Mesenchymal stem cell (in vitro differentiated cells and primary cell): ENCODE data around the gene TEF.

Source experiments
- DNase-seq: peaks from one replicate; pipeline ENCODE4 v3.0.0-alpha.2; 2013
- H2AFZ ChIP-seq: one replicate; pipeline ENCODE4 v1.6.1; 2013; ENCODE audit warnings: low read depth, mild to moderate bottlenecking, control low read depth, inconsistent platforms, low read length, moderate library complexity
- H2AK5ac ChIP-seq: 2 replicates; pipeline ENCODE4 v1.6.1; 2013; ENCODE audit warnings: low read length, moderate library complexity, mild to moderate bottlenecking, inconsistent platforms; ENCODE audit not compliant: severe bottlenecking
- H2BK120ac ChIP-seq: one replicate; pipeline ENCODE4 v1.6.1; 2013; ENCODE audit warnings: low read depth, mild to moderate bottlenecking, inconsistent platforms, low read length, moderate library complexity
- H2BK12ac ChIP-seq, 2 experiments: one replicate each; pipeline ENCODE4 v1.6.1; 2013; ENCODE audit warnings: inconsistent platforms in 2 of 2, low read length in 2 of 2, mild to moderate bottlenecking in 2 of 2, moderate library complexity in 2 of 2, control low read depth in 1 of 2
- H2BK15ac ChIP-seq: one replicate; pipeline ENCODE4 v1.6.1; 2013; ENCODE audit warnings: mild to moderate bottlenecking, low read depth, inconsistent platforms; ENCODE audit not compliant: poor library complexity, severe bottlenecking
- H2BK5ac ChIP-seq: 2 replicates; pipeline ENCODE4 v1.6.1; 2013; ENCODE audit warnings: low read depth, mild to moderate bottlenecking, low read length, control low read depth, inconsistent platforms; ENCODE audit not compliant: poor library complexity, severe bottlenecking
- H3K14ac ChIP-seq, 2 experiments: one replicate each; pipeline ENCODE4 v1.6.1; 2013; ENCODE audit warnings: inconsistent platforms in 2 of 2, low read length in 2 of 2, control low read depth in 1 of 2, mild to moderate bottlenecking in 1 of 2, moderate library complexity in 1 of 2
- H3K18ac ChIP-seq, 2 experiments: one replicate each; pipeline ENCODE4 v1.6.1; 2013; ENCODE audit warnings: inconsistent platforms in 2 of 2, low read length in 2 of 2, control low read depth in 1 of 2, low read depth in 1 of 2, mild to moderate bottlenecking in 1 of 2
- H3K23ac ChIP-seq, 2 experiments: one replicate each; pipeline ENCODE4 v1.6.1; 2013; ENCODE audit warnings: inconsistent platforms in 2 of 2, low read length in 2 of 2, mild to moderate bottlenecking in 2 of 2, moderate library complexity in 2 of 2, control low read depth in 1 of 2
- H3K27ac ChIP-seq: 2 replicates; pipeline ENCODE4 v1.5.1; 2013; ENCODE audit warnings: mild to moderate bottlenecking, moderate library complexity, low read length, control low read depth, inconsistent platforms; ENCODE audit not compliant: poor library complexity, severe bottlenecking
- H3K27me3 ChIP-seq, 2 experiments: 2 replicates each; pipeline versions ENCODE4 v1.6.1 to v1.7.0; 2013; ENCODE audit warnings: low read length in 2 of 2, mild to moderate bottlenecking in 2 of 2, moderate library complexity in 2 of 2, control low read depth in 1 of 2, inconsistent platforms in 1 of 2; ENCODE audit not compliant: control insufficient read depth in 1 of 2, insufficient read depth in 1 of 2
- H3K36me3 ChIP-seq, 2 experiments: 2 replicates each; pipeline versions ENCODE4 v1.6.1 to v1.7.0; 2013; ENCODE audit warnings: low read length in 2 of 2, control low read depth in 1 of 2, inconsistent platforms in 1 of 2, low read depth in 1 of 2, mild to moderate bottlenecking in 1 of 2; ENCODE audit not compliant: insufficient read depth in 2 of 2, control insufficient read depth in 1 of 2
- H3K4ac ChIP-seq, 2 experiments: one replicate each; pipeline ENCODE4 v1.6.1; 2013; ENCODE audit warnings: inconsistent platforms in 2 of 2, low read length in 2 of 2, mild to moderate bottlenecking in 2 of 2, moderate library complexity in 2 of 2, control low read depth in 1 of 2, low read depth in 1 of 2
- H3K4me1 ChIP-seq: 2 replicates; pipeline ENCODE4 v1.6.1; 2013; ENCODE audit warnings: low read depth, low read length, control low read depth; ENCODE audit not compliant: control insufficient read depth, insufficient read depth
- H3K4me2 ChIP-seq: 2 replicates; pipeline ENCODE4 v1.6.1; 2013; ENCODE audit warnings: low read length, mild to moderate bottlenecking, inconsistent platforms; ENCODE audit not compliant: poor library complexity, severe bottlenecking
- H3K4me3 ChIP-seq, 2 experiments: 2 replicates each; pipeline versions ENCODE4 v1.5.1 to v1.7.0; 2013; ENCODE audit warnings: low read length in 2 of 2, mild to moderate bottlenecking in 2 of 2, control low read depth in 1 of 2, low read depth in 1 of 2; ENCODE audit not compliant: insufficient read depth in 1 of 2
- H3K79me1 ChIP-seq: replicated peaks from 2 replicates; pipeline ENCODE4 v1.6.1; 2013; ENCODE audit warnings: mild to moderate bottlenecking, control low read depth, low read length, inconsistent platforms; ENCODE audit not compliant: poor library complexity, severe bottlenecking
- H3K9ac ChIP-seq: 2 replicates; pipeline ENCODE4 v1.7.0; 2013; ENCODE audit warnings: mild to moderate bottlenecking, low read length, moderate library complexity
- H3K9me3 ChIP-seq: 2 replicates; pipeline ENCODE4 v1.7.0; 2013; ENCODE audit warnings: mild to moderate bottlenecking, low read length; ENCODE audit not compliant: control insufficient read depth
- H4K8ac ChIP-seq: one replicate; pipeline ENCODE4 v1.6.1; 2013; ENCODE audit warnings: inconsistent platforms, mild to moderate bottlenecking, low read length, moderate library complexity
- H4K91ac ChIP-seq: one replicate; pipeline ENCODE4 v1.6.1; 2013; ENCODE audit warnings: mild to moderate bottlenecking, low read length, inconsistent platforms
- WGBS: methylation state at CpG from one replicate; pipeline ENCODE4 v1.1.7; 2013; ENCODE audit warnings: mixed read lengths; 5-methylcytosine and 5-hydroxymethylcytosine counted together

Gene TEF

DNA sequence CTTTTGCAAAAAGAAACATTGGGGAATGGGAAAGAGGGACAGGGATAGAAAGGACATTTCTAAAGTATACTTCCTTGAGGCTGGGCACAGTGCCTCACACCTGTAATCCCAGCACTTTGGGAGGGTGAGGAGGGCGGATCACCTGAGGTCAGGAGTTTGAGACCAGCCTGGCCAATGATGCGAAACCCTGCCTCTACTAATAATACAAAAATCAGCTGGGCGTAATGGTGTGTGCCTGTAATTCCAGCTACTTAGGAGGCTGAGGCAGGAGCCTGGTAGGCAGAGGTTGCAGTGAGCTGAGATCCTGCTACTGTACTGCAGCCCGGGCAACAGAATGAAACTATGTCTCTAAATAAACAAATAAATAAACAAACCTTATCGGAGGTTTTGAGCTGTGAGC, 16.3 kb upstream of the TEF start:
- Histone ChIP-seq H2BK15ac (no peak overlapping the region), H2BK5ac (no peak overlapping the region), H2BK120ac (no peak overlapping the region), H3K14ac (no peak overlapping the region), H3K4ac (no peak overlapping the region), H2AFZ (no peak overlapping the region), H4K91ac (no peak overlapping the region), H3K27me3 (peaks cover 0 to 26% of the 10 kb centered on the region in 2 experiments), H4K8ac (no peak overlapping the region), H2BK12ac (no peak overlapping the region), H3K79me1 (no peaks in the 10 kb centered on the region), H3K4me2 (no peak overlapping the region), H3K27ac (no peak overlapping the region), H3K23ac (no peak overlapping the region), H3K36me3 (peaks cover 5 to 11% of the 10 kb centered on the region in 2 experiments), H3K18ac (no peak overlapping the region), H3K4me3 (no peak overlapping the region), H3K4me1 (peaks cover 17% of the 10 kb centered on the region), H3K9ac (no peak overlapping the region), H2AK5ac (no peak overlapping the region), H3K9me3 (no peaks in the 10 kb centered on the region)
- no peak for DNase-seq
- 85% methylated on average over 3 of the region's 5 CpGs for WGBS

DNA sequence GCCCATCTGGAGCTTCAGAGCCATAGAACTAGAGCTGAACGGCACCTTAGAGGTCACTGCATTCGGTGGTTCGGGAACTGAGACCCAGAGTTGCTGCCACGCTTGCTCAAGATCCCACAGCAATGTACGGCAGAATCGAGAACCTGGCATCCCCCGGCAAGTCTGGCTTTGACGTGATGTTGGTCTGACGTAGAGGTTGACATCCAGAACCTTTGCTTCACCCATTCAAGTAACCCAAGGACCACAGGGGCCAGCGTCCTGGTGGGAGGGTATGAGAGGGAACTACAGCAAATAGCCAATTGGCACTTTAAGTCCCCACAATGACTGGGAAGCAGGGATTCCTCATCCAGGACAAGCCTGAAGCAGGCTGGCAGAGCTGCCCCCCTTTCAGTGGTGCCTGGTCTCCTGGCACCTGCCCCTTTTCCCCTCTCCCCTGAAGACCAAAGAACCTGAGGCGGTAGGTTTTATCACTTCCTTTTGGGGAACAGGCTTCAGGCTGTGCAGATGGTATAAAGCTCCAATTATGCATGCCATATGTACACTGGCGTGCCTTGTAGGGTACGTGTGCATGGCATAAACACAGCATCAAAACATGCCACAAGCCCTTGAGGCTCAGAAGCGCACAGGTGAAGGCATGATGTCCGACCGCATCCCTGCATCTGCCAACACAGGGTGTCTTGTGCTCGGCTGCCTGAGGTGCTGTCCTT, 15.3 kb upstream of the TEF start:
- H3K36me3 ChIP-seq = peaks cover 3 to 6% of the 10 kb centered on the region in 2 experiments
- 91% methylated on average over 14 of the region's 17 CpGs for WGBS

GRCh38 chr22:41367039-41367679, 14.6 kb upstream of the TEF start:
- H3K27ac ChIP-seq = no peak overlapping the region
- no peaks in the 10 kb centered on the region for H3K79me1 ChIP-seq
- H2BK5ac ChIP-seq = no peak overlapping the region
- no peak overlapping the region for H3K4ac ChIP-seq
- peak; percentile 44 for DNase-seq
- no peak overlapping the region for H4K8ac ChIP-seq
- peak overlapping the region; percentile 34 for H3K9ac ChIP-seq
- H3K4me2 ChIP-seq = no peak overlapping the region
- H2BK120ac ChIP-seq = no peak overlapping the region
- H3K36me3 ChIP-seq = peaks cover 0 to 3% of the 10 kb centered on the region in 2 experiments
- H4K91ac ChIP-seq = peak overlapping the region; percentile 16
- no peak overlapping the region for H3K18ac ChIP-seq
- H3K9me3 ChIP-seq = no peaks in the 10 kb centered on the region
- 84% methylated on average over 21 of the region's 21 CpGs for WGBS
- no peak overlapping the region for H2BK12ac ChIP-seq
- H3K23ac ChIP-seq = no peak overlapping the region
- H3K14ac ChIP-seq = peak overlapping the region in 1 of 2 experiments; percentile 26
- peaks cover 17% of the 10 kb centered on the region for H3K4me1 ChIP-seq
- H2AFZ ChIP-seq = no peak overlapping the region
- H3K4me3 ChIP-seq = peak overlapping the region in 1 of 2 experiments; percentile 66
- no peak overlapping the region for H2BK15ac ChIP-seq
- peaks cover 0 to 29% of the 10 kb centered on the region in 2 experiments for H3K27me3 ChIP-seq
- H2AK5ac ChIP-seq = no peak overlapping the region

More for the DNA sequence above, 15.3 kb upstream of the TEF start:
- H2BK120ac ChIP-seq = no peak overlapping the region
- no peak overlapping the region for H4K8ac ChIP-seq
- no peak overlapping the region for H3K4ac ChIP-seq
- DNase-seq = no peak
- H3K9me3 ChIP-seq = no peaks in the 10 kb centered on the region
- H2BK15ac ChIP-seq = no peak overlapping the region
- no peak overlapping the region for H4K91ac ChIP-seq
- no peak overlapping the region for H3K27ac ChIP-seq
- no peak overlapping the region for H3K23ac ChIP-seq
- no peak overlapping the region for H3K4me3 ChIP-seq
- no peaks in the 10 kb centered on the region for H3K79me1 ChIP-seq
- H2BK12ac ChIP-seq = no peak overlapping the region
- H2AFZ ChIP-seq = no peak overlapping the region
- H2BK5ac ChIP-seq = no peak overlapping the region
- H3K27me3 ChIP-seq = peaks cover 0 to 29% of the 10 kb centered on the region in 2 experiments
- H3K9ac ChIP-seq = peak overlapping the region; percentile 33
- H3K4me1 ChIP-seq = peaks cover 17% of the 10 kb centered on the region
- no peak overlapping the region for H3K4me2 ChIP-seq
- H2AK5ac ChIP-seq = peak overlapping the region; percentile 46
- no peak overlapping the region for H3K18ac ChIP-seq
- H3K14ac ChIP-seq = peak overlapping the region in 1 of 2 experiments; percentile 30
